ENCODE measurements around the gene DGKA.

Gene DGKA

DNA sequence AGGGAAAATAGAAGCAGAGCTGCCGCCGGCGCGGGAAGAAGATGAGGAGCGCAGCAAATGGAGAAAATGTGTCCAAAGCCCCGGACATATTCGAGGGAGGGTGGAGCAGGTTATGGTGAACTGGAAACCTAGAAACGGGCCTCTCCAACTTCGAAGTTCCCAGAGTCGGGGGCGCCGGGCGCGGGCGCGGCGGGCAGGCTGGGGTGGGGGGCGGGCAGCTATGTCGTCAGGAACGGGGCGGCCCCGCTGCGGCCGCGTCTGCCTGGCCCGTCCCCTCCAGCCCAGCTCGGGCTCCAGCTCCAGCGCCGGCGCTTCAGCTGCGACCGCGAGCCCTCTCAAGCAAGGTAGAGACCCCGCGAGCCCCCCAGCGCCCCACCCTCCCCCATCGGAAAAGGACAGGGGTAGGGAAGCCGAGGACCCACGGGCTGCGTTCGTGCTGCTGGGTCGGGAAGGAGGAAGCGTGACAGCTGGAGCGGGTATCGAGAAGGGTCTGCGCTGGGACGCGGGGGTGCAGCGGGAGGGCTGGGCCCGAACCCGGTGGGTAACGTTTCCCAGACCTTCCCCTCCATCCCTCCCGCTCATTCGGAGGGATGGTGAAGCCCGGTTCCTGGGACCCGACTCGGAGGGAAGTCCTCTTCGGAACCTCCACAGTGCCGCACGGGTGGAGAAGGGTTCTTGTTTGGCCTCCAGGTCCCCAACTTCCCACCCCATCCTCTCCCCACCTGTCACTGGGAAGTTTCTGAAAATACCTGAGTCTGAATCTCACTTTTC lies 1.0 kb downstream of the DGKA start:
- DNase-seq, result peak; percentile 42

DNA sequence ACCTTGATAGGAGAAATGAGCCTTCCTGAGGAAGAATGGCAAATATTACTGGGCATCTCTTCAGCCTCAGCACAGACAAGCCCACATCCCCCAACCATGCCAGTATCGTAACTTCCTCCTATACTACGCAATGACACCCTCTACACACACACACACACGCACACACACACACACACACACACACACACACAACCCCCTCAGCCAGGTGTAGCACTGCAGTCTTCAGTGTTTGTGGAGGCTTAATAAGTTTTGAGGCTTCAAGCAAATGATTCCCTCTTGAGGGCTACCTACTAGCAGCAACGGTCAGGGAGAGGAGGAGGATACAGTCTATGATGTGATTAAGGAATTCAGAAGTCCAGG lies 1.6 kb downstream of the DGKA start:
- DNase-seq, result no peak

DNA sequence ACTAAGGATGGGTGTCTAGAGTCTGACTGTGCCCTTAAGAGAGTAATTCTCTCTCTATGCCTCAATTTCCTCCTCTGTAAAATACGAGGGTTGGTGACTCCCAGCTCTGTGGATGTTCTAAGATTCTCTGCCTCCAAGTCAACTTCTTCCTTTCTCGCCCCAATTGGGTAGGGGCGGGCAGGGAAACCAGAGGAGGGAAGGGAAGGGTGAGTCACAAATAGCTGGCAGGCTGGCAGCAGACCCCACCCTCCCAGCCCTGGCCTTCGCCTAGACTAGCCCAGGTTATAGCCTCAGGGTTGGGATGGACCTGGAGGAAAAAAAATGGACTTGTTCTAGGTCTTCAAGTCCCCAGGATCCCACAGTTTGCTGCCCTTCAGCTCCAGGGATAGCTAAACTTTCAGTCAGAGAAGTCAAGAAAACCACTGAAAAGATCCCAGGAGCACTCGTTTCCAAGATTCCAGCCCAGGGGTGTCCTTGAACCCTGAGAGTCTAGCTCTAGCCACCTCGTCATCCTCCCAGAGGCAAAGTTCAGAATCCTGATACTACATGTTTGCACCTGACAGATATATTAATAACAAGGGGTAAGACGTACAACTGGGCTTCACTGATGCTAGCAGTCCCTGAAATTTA lies 2.3 kb downstream of the DGKA start:
- DNase-seq, result peak; percentile 44

DNA sequence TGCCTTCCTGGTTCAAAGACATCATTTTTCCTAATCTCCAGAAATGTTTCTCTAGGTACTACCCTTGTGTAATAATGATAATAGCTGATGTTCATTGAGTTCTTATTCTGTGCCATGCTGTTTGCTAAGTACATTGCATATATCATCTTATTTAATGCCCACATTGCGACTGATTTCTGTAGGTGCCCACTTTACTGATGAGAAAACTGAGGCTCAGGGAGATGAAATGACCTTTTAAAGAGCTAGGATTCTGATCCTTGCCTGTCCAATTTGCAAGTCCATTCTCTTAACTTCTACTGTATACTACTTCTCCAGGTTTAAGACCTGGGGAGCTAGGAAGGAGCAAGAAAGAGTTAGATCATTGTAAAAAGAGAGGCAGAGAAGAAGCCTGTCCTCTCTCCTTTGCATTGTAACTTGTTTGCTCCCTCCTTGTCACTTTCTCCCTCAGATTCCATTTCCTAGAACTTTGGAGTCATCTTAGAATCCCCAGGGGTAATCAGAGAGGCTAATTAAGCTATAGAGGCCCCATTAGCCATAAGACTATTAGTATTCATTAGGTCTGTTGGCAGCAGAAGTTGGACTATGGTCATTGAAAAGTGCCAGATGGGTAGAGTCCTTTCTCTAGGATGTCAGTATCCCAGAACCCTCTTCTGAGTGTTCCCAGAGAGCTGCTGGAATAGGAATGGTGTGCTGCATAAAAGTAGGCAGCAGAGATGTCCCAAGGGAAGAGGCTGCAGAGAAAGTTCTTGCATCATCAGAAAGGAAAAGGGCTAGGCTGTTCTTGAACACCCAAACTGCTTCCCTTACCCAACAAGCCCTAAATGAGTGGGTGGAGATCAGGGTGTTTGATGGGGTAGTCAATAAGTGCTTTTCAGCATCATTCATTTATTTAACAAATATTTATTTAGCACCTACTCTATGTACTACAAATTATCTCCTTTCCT lies 3.1 kb downstream of the DGKA start:
- DNase-seq, result peak; percentile 53

DNA sequence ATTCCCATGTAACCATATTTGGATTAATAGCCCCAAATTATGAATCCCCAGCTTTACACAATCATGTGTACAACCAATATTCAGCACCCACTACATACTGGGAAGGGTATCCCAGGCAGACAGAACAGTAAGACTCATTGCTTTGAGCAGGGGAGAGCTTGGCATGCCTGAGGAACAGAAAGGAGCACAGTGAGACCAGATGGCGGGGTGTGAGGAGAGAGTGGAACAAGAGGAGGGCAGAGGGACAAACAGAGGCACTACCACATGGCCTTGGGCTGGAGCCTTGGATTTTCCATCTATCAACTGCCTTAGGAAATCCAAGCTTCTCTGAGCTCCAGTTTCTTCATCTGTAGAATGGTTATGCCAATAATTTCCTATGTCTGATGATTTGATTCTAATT lies 3.8 kb downstream of the DGKA start:
- no peak for DNase-seq

DNA sequence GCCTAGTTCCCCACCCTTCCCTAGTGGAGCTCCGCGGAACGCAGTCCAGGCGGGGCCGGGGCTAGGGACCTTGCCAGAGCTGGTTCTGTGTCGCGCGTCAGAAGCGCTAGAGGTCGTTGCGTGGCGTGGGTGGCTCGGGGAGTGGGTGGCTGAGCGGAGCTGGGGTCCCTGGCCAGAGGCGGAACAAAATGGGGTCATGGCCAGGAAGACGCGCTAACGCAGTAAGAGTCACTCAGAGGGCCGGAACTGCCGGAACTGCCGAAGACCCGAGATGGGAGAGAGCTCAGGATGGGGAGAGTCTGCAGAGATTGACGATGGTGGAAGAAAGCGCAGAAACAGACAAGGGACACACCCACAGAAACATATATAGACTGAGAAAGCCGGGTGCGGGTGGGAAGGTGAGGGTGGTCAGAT lies 4.8 kb downstream of the DGKA start:
- DNase-seq, result no peak

DNA sequence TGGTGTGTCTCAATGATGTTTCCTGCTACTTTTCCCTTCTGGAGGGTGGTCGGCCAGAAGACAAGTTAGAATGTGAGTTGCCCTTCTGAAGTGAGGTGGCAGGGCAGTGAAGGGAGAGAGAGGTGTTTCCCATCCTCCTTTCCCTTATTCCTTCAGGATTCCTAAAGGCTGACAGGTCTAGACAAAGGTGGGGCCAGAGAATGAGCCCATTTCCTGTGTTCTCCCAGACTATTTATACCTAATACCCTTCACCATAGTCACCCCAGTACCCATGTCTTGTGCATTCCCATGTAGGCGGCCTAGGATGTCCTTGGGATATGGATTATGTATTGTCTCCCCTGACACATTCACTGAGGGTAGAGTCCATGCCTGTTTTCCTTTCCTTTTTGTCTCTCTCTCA lies 7.0 kb downstream of the DGKA start:
- no peak for DNase-seq

DNA sequence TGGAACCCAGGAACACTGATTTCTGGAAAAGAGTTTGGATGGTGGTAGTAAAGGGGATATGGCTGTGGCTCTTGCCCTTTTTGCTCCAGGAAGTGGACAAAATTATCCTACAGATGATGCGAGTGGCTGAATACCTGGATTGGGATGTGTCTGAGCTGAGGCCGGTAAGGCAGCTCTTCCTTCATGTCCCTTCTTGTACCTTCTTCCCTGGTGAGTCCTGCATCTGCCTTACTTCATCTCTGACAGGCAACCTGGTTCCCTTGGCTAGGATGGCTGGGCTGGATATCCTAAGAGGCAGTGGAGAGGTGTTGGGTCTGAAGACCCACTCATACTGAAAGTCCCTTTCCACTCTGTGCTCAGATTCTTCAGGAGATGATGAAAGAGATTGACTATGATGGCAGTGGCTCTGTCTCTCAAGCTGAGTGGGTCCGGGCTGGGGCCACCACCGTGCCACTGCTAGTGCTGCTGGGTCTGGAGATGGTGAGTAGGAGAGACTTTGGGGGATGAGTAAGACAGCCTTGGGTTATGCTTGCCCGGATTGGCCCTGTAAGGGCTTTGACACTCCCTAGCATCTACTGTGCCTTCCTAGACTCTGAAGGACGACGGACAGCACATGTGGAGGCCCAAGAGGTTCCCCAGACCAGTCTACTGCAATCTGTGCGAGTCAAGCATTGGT lies 8.0 kb downstream of the DGKA start:
- DNase-seq, result no peak

DNA sequence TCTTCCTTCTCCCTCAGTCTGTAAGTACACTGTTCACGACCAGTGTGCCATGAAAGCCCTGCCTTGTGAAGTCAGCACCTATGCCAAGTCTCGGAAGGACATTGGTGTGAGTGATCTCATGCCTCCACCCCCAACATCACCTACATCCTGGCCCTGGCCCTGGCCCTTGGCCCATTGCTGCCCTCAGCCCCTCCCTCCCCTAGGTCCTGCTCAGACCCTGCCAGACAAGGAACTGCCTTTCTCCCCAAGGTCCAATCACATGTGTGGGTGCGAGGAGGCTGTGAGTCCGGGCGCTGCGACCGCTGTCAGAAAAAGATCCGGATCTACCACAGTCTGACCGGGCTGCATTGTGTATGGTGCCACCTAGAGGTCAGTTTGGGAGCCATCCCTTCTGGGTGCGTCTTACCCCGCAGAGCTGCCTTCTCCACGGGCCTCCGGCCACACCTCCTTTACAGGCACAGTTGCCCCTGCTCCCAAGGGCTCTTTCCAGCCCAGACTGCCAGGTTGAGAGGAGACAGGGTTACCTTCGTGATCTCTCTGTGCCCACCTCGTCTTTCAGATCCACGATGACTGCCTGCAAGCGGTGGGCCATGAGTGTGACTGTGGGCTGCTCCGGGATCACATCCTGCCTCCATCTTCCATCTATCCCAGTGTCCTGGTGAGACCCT lies 9.2 kb downstream of the DGKA start:
- DNase-seq, result peak; percentile 82

DNA sequence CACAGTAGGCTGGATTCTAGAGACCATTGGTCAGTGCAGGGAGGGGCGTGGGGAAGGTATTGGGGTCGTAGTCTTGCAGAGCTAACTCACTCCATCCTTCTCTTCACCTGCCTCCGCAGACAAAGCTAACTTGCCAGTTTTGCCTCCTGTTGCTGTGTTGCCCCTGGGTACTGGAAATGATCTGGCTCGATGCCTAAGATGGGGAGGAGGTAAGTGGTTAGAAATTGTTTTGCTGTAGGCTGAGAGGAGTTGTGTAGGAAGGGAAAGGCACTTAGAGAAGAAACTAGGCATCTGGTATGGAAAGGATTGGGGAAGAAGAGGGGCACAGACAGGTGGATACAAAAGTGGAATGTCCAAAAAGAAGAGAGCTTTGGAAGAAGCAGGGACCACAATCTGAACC lies 11.1 kb downstream of the DGKA start:
- DNase-seq, result no peak

DNA sequence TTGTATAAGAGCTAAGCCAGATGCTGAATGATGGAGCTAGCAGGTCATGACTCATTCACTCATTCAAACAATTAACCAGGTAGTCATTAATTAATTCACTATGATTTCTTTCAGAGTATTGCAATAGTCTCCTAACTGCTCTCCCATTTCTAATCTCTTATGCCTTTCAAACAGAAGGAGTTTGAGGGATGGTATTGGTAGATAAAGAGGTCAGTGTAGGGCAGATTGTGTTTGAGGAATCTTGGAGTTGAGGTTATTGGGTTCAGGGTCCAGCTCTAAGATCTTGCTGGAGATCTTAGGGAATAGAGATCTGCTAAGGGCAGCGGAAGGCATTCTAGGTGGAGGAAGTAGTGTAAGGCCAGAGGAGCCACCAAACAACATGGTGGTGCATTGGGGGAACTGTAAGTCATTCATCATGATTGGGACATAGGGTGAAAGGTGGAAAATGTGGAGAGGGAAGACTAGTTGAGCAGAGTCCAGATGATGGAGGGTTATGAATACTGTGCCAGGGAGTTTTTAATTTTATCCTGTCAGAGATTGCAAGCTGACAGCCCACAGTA lies 11.7 kb downstream of the DGKA start:
- no peak for DNase-seq

DNA sequence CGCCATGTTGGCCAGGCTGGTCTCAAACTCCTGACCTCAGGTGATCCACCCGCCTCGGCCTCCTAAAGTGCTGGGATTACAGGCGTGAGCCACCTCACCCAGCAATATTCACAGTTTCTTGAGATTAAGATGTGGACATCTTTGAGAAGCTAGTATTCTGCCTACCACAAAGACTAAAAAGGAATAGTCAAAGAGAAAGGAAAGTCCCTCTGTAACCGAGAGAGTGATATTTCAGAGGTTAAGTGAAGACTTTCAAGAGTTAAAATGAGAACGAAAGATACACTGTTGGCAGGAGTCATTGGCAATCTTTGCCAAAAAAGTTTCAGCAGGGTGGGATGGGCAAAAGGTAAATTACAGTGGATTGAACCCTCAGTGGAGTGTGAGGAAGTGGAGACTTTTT lies 15.6 kb downstream of the DGKA start:
- DNase-seq, result no peak

DNA sequence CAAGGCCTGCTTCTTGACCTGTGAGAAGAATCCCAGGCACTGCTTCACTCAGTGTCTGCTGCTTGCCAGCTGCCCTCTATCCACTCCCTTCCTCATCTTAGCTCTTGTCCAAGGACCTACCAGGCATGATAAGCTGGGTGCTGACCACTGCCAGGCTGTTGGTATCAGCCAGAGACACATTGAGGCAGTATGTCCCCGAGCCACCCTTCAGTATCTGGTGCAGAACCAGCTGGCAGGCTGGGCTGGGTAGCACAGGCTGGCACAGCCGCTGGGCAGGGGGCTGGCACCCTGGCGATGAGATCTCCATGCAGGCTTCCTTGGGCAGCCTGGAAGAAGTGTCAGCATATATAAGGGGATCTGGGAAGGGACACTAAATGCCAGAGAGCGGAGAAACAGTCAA lies 24.4 kb downstream of the DGKA start:
- DNase-seq, result no peak

DNA sequence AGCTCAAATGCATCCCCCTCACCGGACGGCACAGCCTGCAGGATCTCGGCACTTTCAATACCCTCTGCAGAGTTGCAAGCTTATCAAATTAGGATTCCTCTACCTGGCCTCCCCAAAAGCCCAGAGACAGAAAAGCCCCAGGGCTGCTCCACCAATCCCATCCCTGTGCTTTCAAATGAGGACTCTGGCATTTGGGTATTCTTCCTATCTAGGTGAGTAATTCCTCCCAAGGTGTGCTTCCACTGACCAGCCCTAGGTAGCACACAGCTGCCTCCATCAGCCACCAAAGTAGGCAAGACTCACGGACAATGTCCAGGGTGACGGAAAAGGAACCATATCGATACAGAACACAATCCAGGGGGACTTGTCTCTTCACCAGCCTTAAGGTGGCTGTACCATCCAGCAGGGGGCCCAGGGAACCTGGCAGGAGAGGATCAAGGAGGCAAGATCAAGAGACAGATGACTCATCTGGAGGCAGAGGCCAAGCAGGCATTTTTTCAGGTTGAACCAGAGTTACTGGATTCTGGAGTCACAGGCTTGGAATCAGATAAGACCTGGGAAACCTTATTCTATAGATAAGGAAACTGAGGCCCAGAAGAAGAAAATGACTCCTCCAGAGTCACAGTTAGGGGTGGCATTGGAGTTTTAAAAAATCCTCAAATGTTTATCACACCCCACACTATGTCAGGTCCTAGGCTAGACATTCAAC lies 25.0 kb downstream of the DGKA start:
- no peak for DNase-seq

DNA sequence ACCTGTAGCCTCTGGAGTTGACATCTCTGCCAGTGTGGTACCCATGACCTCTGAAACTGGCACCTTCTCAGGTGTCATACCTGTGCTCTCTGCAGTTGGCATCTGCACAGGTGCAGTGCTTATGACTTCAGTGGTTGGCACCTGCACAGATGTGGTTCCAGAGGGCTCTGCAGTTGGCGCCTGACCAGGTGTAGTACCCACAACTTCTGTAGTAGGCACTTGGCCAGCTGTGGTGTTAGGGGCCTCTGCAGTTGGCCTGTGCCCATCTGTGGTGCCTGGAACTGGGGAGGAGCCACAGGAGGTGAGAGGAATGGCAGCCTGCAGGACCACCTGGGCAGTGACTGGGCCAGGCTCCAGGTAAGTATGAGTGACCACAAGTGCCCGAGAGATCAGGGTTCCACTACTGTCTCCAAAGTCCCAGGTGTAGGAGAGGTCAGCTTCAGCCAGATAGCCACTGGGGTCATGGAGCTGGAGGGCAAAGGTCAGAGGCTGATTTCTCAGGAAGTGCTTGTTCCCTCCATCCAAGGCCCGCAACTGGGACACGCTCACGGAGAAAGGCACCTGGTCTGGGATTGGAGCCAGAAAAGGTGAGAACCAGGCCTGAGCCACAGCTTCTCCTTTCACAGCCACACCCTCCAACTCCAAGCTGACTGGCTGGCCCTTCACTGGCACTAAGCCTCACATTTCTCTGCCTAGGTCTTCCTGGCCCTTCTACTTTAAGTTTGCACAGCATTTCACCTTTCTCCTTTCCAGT lies 26.3 kb downstream of the DGKA start:
- no peak for DNase-seq

DNA sequence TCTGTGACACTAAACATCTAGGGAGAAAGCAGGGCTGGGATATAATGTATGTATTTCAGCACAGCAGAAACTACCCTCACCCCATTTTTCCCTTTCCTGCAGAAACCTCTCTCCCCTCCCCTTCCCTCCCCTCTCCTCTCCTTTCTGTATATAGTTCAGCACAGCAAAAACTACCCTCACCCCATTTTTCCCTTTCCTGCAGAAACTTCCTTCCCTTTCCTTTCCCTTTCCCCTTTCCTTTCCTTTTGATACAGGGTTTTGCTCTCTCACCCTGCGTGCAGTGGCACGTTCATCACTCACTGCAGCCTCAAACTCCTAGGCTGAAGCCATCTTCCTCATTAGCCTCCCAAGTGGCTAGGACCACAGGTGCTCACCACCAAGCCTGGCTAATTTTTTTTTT lies 32.8 kb downstream of the DGKA start:
- DNase-seq, result no peak

DNA sequence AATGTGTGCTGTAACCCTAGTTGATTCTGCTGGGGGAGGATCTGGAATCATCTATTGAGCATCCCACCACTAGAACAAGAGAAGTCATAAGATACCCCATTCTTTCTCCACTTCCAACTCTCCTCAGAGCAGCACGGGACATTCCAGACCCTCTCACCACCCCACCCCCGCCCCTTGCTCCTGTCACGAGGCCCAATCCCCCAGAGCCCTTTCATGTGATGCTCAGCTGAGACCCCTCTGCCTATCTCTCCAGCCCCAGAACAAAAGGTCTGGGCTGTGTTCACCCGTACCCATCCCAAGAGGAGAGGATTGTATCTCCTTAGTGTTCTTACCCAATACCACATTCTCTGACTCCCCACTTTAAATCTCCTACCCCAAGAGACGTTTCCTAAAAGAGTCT lies 34.3 kb downstream of the DGKA start:
- no peak for DNase-seq

DNA sequence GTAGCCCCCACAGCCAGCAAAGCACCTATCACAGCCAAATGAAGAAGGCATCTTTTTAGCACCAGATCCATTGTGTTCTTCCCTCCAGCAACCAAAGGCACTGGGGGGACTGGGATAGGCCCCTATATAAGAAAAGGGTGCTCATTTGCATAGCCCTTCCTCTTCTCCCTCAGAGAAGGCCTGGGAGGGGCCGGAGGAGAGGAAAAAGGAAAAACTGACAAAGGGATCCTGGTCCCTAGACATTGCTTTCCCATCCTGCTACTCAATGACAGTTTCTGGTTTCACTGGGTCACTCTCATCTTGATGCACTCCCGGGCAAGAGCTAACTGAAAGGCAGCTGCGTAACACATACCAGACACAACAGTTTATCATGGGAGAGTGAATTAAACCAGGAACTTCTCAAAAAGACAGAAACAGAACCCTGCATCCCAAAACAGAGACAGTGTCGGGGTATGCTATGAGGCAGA lies 35.0 kb downstream of the DGKA start, which contains the start of gene PMEL:
PMEL (minus strand) TSS at position 102 of the 467 bp plus-strand sequence; CDS start at position 71, 31 bp downstream.
- DNase-seq, result no peak

DNA sequence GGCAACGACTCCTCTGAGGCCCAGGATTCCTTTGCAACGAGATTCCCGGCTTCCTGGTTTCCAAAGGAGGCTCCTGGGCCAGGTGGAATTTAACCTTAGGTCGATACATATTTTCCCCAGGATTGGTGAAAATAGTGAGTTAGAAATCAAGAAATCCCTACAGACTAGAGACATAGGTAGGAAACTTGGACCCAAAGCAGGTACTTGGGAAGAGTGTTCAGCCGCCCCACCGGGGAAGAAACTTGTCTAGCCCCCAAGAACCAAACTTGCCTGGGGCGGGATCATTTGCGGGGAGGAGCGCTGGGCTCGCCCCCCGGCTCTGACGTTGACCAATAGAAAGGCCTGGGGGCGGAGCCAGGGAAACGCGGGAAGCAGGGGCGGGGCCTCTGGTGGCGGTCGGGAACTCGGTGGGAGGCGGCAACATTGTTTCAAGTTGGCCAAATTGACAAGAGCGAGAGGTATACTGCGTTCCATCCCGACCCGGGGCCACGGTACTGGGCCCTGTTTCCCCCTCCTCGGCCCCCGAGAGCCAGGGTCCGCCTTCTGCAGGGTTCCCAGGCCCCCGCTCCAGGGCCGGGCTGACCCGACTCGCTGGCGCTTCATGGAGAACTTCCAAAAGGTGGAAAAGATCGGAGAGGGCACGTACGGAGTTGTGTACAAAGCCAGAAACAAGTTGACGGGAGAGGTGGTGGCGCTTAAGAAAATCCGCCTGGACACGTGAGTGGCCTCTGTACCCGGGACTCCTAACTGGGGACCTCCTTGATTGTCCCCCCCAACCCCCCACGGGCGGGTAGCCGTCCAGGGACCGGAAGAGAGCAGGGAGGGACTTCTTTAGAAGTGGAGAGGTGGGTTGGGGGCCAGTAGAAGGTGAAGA lies 35.7 kb downstream of the DGKA start, which contains the start of gene CDK2:
CDK2 (plus strand) TSS at position 423 of the 874 bp plus-strand sequence; CDS start at position 602, 179 bp downstream.
- DNase-seq, result peak; percentile 80

All from fibroblast of skin of scalp (primary cell).